Non-pigmented ciliary epithelial cell (primary cell): Measurements from ENCODE around the gene CABLES1.
"Not testable (repeated sequence)": the region's sequence is repeated elsewhere in the genome, so short reads cannot be mapped to it uniquely, and the experiment has no call there.

Experiments
- DNase-seq: peaks from one replicate; pipeline ENCODE4 v3.0.0-alpha.2; 2010; ENCODE audit warnings: low read depth

Gene CABLES1

GRCh38 chr18:23134780-23135549 is at the start of gene CABLES1:
CABLES1 (plus strand) TSS chr18:23135485; CDS start chr18:23135763, 278 bp downstream.
- no peak for DNase-seq

GRCh38 chr18:23087352-23087751 is 47.9 kb upstream of the CABLES1 start:
- no peak for DNase-seq

- DNase-seq: no peak
Observed at GRCh38 chr18:23088310-23088709, 47.0 kb upstream of the CABLES1 start.

- DNase-seq: not testable (repeated sequence)
Observed at GRCh38 chr18:23091017-23091993, 44.0 kb upstream of the CABLES1 start.

GRCh38 chr18:23092121-23092520 is 43.2 kb upstream of the CABLES1 start:
- DNase-seq: no peak

GRCh38 chr18:23093130-23093529 is 42.2 kb upstream of the CABLES1 start:
- DNase-seq: not testable (repeated sequence)

- no peak for DNase-seq
Observed at GRCh38 chr18:23093772-23094171, 41.5 kb upstream of the CABLES1 start.

GRCh38 chr18:23094411-23095190 is 40.7 kb upstream of the CABLES1 start:
- DNase-seq: no peak

GRCh38 chr18:23095463-23095862 is 39.8 kb upstream of the CABLES1 start:
- no peak for DNase-seq

GRCh38 chr18:23097016-23097415 is 38.3 kb upstream of the CABLES1 start:
- not testable (repeated sequence) for DNase-seq

GRCh38 chr18:23099621-23100020 is 35.7 kb upstream of the CABLES1 start:
- DNase-seq: no peak

- no peak for DNase-seq
Observed at GRCh38 chr18:23101861-23102432, 33.3 kb upstream of the CABLES1 start.

GRCh38 chr18:23102493-23103261 is 32.6 kb upstream of the CABLES1 start:
- no peak for DNase-seq

GRCh38 chr18:23103449-23103848 is 31.8 kb upstream of the CABLES1 start:
- DNase-seq: no peak

GRCh38 chr18:23105030-23105429 is 30.3 kb upstream of the CABLES1 start:
- DNase-seq: no peak

GRCh38 chr18:23105581-23106219 is 29.6 kb upstream of the CABLES1 start:
- DNase-seq: no peak

- peak; percentile 60 for DNase-seq
Observed at GRCh38 chr18:23106575-23106974, 28.7 kb upstream of the CABLES1 start.

- DNase-seq: no peak
Observed at GRCh38 chr18:23107718-23108117, 27.6 kb upstream of the CABLES1 start.

GRCh38 chr18:23108496-23108895 is 26.8 kb upstream of the CABLES1 start:
- DNase-seq: no peak

- not testable (repeated sequence) for DNase-seq
Observed at GRCh38 chr18:23109163-23109562, 26.1 kb upstream of the CABLES1 start.
